ENCODE results near the gene ZDHHC17. TPM values are rescaled to one million over a fixed set of nuclear protein-coding genes. Genes with fewer than 3 reads are reported as not detected.

ZDHHC17 gene
- total RNA-seq, 1 donor from 2014 or later, result 23.6 TPM

- H3K4me3 ChIP-seq (ENCODE audit: low read depth, low read length), result no peak overlapping the region
- TF ChIP-seq, protein P1, sequence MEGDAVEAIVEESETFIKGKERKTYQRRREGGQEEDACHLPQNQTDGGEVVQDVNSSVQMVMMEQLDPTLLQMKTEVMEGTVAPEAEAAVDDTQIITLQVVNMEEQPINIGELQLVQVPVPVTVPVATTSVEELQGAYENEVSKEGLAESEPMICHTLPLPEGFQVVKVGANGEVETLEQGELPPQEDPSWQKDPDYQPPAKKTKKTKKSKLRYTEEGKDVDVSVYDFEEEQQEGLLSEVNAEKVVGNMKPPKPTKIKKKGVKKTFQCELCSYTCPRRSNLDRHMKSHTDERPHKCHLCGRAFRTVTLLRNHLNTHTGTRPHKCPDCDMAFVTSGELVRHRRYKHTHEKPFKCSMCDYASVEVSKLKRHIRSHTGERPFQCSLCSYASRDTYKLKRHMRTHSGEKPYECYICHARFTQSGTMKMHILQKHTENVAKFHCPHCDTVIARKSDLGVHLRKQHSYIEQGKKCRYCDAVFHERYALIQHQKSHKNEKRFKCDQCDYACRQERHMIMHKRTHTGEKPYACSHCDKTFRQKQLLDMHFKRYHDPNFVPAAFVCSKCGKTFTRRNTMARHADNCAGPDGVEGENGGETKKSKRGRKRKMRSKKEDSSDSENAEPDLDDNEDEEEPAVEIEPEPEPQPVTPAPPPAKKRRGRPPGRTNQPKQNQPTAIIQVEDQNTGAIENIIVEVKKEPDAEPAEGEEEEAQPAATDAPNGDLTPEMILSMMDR (conservative IDR thresholded peaks at IDR 0.05; ENCODE audit: low read depth, low read length), result no peak
- no peak for DNase-seq (ENCODE audit: low read depth)
Measured at GRCh38 chr12:76901628-76902380, 137.9 kb downstream of the ZDHHC17 start.

Other genes with a start within 250 kb of the ZDHHC17 start
- 38.8 and 46.5 TPM in 2 replicates for gene OSBPL8, start 204.3 kb upstream of the ZDHHC17 start, total RNA-seq
- gene CSRP2, start 114.9 kb downstream of the ZDHHC17 start, total RNA-seq, result 67.1 and 119 TPM in 2 replicates

All from epithelial cell of proximal tubule (primary cell).